Stimulated activated naive CD8-positive, alpha-beta T cell treated with anti-CD3 and anti-CD28 coated beads, Interleukin-15, amount 100 ng/mL, for 72 hours (primary cell): ENCODE data around the gene VIM.

Experiments
- ATAC-seq: fragments of 150-1000 bp; cut with Tn5 transposase; 2 replicates; pipeline ENCODE4 v1.10.0; 2021; ENCODE audit warnings: mild to moderate bottlenecking, moderate library complexity
- DNase-seq, 2 donors: peaks; one replicate each; pipeline ENCODE4 v3.0.0; 2021 to 2022
- H3K27ac Mint-ChIP-seq, 2 donors: one replicate each; pipeline ENCODE4 v1.8.0; 2022; ENCODE audit warnings: mild to moderate bottlenecking in 2 of 2, mixed read lengths in 2 of 2, moderate library complexity in 2 of 2
- H3K27me3 Mint-ChIP-seq: one replicate; pipeline ENCODE4 v1.8.0; 2022; ENCODE audit warnings: mixed read lengths
- H3K4me1 Mint-ChIP-seq: one replicate; pipeline ENCODE4 v1.8.0; 2022; ENCODE audit warnings: mild to moderate bottlenecking, mixed read lengths
- H3K4me3 Mint-ChIP-seq, 2 donors: one replicate each; pipeline ENCODE4 v1.8.0; 2022; ENCODE audit warnings: mild to moderate bottlenecking in 2 of 2, mixed read lengths in 2 of 2, moderate library complexity in 1 of 2
- H3K9me3 Mint-ChIP-seq, 2 donors: one replicate each; pipeline ENCODE4 v1.8.0; 2022; ENCODE audit warnings: mixed read lengths in 2 of 2

VIM gene

DNA sequence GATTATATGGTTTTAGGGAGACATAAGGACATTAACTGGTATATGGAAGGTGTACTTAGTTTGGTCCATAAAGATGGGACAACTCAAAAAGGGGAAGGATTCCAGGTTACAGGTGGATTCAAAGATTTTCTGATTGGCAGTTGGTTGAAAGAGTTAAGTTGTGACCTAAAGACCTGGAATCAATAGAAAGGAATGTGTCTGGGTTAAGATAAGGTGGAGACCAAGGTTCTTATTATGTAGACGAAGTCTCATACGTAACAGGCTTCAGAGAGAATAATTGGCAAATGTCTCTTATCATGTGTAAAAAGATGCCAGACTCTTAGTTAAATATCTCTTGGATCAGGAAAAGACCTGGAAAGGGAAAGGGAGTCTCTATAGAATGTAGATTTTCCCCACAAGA is 25.5 kb upstream of the VIM start:
- Mint-ChIP-seq H3K4me3 (no peak overlapping the region), H3K27ac (peak overlapping the region in 1 of 2 donors; percentile 98), H3K4me1 (peaks cover 72% of the 10 kb centered on the region), H3K27me3 (no peaks in the 10 kb centered on the region), H3K9me3 (no peaks in the 10 kb centered on the region)
- DNase-seq (no peak), ATAC-seq (no peak)

DNA sequence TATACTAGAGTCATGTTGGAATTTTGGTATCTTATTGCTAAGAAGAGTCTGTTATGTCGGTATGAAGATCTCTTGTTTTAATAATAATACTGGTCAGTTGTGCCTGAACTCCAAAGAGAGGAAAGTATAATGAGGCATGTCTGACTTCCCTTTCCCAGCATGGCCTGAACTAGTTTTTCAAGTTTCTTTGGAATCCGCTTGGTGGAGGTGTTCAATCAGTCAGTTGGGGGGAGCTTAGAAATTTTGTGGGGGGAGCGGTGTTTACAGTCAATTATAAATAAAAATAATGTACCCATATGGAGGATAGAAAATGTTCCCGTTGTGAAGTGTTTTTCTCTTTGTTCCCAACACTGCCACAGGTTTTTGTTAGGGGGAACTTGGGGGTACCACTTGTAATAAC is 25.0 kb upstream of the VIM start:
- Mint-ChIP-seq H3K27me3 (no peaks in the 10 kb centered on the region), H3K4me1 (peaks cover 74% of the 10 kb centered on the region), H3K4me3 (no peak overlapping the region), H3K9me3 (no peaks in the 10 kb centered on the region), H3K27ac (no peak overlapping the region)
- ATAC-seq (no peak), DNase-seq (no peak)

DNA sequence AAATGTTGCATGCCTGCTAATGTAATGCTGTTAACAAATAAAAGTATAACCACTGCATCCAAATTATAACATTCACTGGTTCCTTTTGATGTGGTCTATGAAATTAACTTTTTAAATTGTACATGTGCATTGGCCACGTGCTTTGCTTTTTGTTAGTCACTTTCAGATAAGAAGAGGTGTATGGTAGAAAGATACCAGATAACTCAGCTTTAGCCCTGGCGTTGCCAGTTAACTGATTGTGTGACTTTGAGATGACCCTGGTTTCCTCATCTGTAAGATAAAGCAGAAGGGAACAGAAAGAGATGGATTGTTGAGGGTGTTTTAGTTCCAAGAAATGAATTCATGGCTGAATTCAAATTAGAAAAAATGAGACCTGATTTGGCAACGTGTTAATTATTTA is 24.6 kb upstream of the VIM start:
- Mint-ChIP-seq H3K27ac (no peak overlapping the region), H3K9me3 (no peaks in the 10 kb centered on the region), H3K4me3 (no peak overlapping the region), H3K4me1 (peaks cover 77% of the 10 kb centered on the region), H3K27me3 (no peaks in the 10 kb centered on the region)
- ATAC-seq (no peak), DNase-seq (no peak)

DNA sequence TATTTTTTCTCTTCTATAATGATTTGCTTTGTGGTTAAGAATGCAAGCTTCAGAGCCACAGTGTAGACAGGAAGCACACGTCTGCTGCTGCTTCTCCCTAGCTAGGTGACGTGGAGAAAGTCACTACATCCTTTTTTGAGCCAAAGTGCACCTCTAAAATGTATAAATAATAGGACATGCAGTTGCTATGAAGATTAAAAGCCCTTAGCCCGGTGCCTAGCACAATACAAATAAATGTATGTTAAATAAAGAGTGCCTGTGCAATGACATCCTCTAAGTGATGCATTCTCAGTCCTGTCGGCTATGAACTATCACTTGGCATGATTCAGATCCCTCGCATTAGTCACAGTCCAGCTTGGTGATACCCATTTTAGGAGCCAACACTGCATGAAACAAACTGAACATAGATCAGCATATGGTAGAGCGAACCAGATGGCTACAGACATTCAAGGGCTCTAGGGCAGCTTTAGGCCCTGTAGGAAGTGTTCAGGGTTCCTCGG is 21.8 kb upstream of the VIM start:
- Mint-ChIP-seq H3K4me1 (peaks cover 68% of the 10 kb centered on the region), H3K27me3 (no peaks in the 10 kb centered on the region), H3K27ac (peak overlapping the region; percentile 75 to 81), H3K4me3 (peak overlapping the region; percentile 41 to 50), H3K9me3 (no peaks in the 10 kb centered on the region)
- peak; percentile 91 for ATAC-seq
- DNase-seq = peak; percentile 45 to 57

DNA sequence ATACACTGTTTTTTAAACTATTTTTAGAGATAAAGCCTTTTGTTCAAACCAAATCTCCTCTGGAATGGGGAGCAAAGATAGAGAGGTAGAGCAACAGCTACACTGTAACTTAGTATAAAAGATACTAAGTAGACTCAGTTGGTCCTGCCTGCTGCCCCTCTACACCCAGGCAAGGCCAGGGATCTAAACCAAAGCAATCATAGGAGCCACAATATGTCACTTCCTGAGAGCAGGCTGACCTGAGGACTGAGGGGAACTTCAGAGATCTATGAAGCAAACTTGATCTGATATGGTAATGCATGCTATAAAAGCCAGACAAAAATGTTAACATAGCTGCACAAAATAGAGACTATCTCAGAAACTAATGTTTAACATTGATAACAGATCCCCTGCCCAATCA is 19.6 kb upstream of the VIM start:
- H3K9me3 Mint-ChIP-seq = no peaks in the 10 kb centered on the region
- peaks cover 59% of the 10 kb centered on the region for H3K4me1 Mint-ChIP-seq
- no peak overlapping the region for H3K4me3 Mint-ChIP-seq
- H3K27me3 Mint-ChIP-seq = no peaks in the 10 kb centered on the region
- ATAC-seq (no peak), DNase-seq (no peak)
- no peak overlapping the region for H3K27ac Mint-ChIP-seq

DNA sequence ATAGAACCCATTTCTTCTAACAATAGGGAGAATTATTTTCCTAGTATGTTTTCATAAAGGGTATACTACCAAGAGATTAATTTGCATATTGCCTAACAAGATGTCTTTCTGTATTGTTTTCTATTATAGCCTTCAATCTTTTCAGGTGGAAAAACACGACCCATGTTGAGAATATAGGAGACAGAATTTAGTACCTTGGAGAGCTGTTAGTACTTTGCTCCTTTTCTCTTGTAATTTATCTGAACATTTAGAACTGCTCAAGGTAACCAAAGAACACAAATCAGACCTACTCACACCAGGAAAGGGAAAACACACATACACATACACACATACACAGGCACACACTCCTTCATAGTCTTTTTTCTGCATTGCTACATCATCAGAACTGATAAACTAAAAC is 18.7 kb upstream of the VIM start:
- Mint-ChIP-seq H3K27ac (no peak overlapping the region), H3K4me3 (no peak overlapping the region), H3K4me1 (peaks cover 53% of the 10 kb centered on the region), H3K27me3 (no peaks in the 10 kb centered on the region), H3K9me3 (no peaks in the 10 kb centered on the region)
- DNase-seq (no peak), ATAC-seq (no peak)

DNA sequence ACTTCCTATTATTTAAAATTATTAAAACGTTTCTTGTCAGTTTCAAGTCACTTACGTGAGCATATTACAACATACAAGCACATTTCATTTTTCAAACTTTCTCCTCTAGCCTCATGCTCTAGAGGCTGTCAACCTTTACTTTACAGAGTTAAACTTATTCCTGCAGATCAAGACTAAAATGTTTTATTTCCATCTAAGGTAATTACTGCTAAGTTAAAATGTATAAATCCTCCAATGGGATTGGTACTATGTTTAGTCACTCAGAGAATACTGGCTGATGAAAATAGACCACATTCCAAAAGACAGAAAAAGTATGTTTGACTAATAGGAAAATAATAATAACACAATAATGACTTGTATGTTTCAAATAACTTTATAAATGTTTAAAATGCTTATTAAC is 18.2 kb upstream of the VIM start:
- Mint-ChIP-seq H3K27ac (no peak overlapping the region), H3K9me3 (no peaks in the 10 kb centered on the region), H3K4me3 (no peak overlapping the region), H3K4me1 (peaks cover 52% of the 10 kb centered on the region), H3K27me3 (no peaks in the 10 kb centered on the region)
- DNase-seq (no peak), ATAC-seq (no peak)

DNA sequence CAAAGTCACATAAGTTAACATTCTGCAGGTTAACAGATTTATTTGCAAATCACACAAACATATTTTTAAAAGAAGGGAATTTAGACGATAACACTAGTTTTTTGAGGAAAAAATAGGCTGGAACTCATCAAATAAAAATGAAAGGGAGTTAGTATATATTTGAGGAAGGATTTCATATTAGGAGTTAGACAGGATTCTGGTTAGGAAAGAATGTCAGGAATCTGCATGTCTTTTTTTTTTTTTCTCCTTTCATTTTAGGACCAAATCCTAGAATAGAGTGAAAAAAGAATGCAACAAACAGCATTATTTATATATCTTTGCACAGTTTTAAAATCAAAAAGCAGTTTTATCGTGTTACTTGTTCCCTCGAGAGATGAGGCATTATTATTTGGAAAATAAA is 17.7 kb upstream of the VIM start:
- no peak for DNase-seq
- no peak for ATAC-seq
- peaks cover 56% of the 10 kb centered on the region for H3K4me1 Mint-ChIP-seq
- no peak overlapping the region for H3K27ac Mint-ChIP-seq
- H3K9me3 Mint-ChIP-seq = no peaks in the 10 kb centered on the region
- H3K4me3 Mint-ChIP-seq = no peak overlapping the region
- no peaks in the 10 kb centered on the region for H3K27me3 Mint-ChIP-seq

DNA sequence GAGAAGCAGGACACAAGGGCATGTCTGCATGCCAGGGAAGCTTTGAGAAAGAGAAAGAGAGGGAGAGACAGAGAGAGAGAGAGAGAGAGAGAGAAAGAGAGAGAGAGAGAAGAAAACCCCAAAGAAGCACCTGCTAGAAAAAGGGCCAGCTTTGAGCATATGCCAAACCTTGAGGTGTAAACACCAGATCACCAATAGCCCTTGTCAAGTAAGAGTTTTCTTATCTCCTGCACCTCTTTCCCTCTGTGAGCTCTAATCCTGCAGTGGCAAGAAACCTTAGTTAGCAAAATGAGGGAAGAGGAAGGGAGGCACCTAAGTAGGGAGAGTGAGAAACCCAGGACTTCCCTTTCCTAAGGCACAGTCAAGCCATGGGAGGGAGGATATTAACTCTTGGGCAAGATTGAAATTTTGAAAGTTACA is 15.2 kb upstream of the VIM start:
- Mint-ChIP-seq H3K27ac (no peak overlapping the region), H3K4me1 (peaks cover 56% of the 10 kb centered on the region)
- DNase-seq = no peak

DNA sequence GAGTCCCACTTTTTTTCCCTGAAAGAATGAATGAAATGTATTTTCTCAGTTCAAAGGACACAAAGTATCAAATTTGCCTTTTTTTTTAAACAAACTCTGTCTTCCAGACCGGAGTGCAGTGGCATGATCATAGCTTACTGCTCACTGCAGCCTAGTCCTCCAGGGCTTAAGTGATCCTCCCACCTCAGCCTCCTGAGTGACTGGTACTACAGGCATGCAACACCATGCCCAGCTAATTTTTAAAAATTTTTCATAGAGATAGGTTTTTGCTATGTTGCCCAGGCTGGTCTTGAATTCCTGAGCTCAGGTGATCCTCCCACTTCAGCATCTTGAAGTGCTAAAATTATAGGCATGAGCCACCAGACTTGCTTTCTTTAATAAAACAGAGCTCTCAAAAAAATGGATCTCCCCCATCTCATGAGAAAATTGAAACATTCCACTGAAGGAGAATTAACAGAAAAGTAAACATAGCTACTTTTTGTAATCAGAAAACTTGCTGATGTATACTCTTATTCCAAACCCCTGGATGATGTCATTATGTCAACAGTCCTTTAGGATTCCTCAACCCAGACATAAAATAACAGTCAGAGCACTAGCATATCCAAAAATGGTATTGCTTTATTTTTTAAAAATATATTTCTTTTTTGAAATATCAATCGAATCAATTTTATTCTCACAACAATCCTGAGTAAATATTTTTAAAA is 14.2 kb upstream of the VIM start:
- ATAC-seq (no peak), DNase-seq (no peak)
- no peak overlapping the region for H3K4me3 Mint-ChIP-seq
- no peaks in the 10 kb centered on the region for H3K9me3 Mint-ChIP-seq
- no peaks in the 10 kb centered on the region for H3K27me3 Mint-ChIP-seq
- H3K4me1 Mint-ChIP-seq = peaks cover 55% of the 10 kb centered on the region
- no peak overlapping the region for H3K27ac Mint-ChIP-seq

More for the DNA sequence above, 15.2 kb upstream of the VIM start:
- no peaks in the 10 kb centered on the region for H3K27me3 Mint-ChIP-seq
- no peaks in the 10 kb centered on the region for H3K9me3 Mint-ChIP-seq
- ATAC-seq = no peak
- no peak overlapping the region for H3K4me3 Mint-ChIP-seq

DNA sequence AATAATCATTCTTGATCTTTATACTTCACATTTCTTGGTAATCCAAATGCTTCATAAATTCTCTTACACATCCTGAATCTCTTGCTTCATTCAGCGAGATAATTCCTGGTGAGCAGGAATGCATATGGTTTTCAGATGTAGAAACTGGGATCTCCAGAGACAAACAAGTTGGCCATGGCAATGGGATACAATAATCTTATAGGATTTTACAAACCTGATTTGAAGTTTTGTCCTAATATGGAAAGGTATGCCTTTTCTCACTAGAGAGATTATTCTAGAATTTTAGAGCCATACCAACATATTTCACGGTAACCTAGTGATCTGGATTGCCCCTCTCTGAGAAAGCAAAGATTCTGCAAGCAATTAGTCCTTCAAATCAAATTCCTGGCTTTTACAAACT is 13.5 kb upstream of the VIM start:
- no peak overlapping the region for H3K4me3 Mint-ChIP-seq
- peaks cover 50% of the 10 kb centered on the region for H3K4me1 Mint-ChIP-seq
- no peak overlapping the region for H3K27ac Mint-ChIP-seq
- H3K9me3 Mint-ChIP-seq = no peaks in the 10 kb centered on the region
- DNase-seq (no peak), ATAC-seq (no peak)
- no peaks in the 10 kb centered on the region for H3K27me3 Mint-ChIP-seq

DNA sequence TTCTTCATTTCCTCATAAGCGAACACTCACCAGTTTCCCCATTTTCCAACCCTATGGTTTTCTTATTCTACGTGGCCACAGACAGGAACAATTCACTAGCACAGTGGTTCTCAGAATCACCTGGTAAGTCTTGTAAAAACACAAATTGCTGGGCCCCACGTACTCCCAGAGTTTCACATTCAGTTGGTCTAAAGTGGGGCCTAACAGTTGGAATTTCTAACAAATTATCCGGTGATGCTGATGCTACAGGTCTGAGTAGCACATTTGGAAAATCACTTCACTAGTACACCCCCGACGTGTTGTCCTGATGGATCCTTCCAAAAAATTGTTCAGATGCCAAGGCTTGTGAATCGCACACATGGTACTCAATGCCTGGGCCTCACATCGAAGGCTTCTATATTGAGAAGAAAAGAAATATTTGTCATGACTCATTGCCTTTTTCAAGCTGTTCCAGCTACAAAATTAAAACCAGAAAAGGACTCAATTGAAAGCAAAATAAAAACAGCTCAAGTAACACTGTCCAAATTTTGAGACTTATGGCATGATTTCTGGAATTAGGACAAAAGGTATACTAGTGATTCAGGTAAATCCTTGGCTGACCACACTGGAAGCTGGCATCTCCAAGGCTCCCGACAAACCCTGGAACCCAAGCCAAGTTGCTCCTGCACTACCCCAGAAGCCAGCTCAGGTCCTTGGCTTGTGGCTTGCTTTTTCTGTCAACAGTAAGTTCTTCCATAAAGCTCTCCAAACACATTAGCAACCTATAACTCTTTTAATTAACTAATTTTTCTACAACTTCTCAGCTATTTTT is 12.9 kb upstream of the VIM start:
- no peak for DNase-seq
- Mint-ChIP-seq H3K27me3 (no peaks in the 10 kb centered on the region), H3K9me3 (no peaks in the 10 kb centered on the region), H3K4me3 (no peak overlapping the region), H3K4me1 (peaks cover 48% of the 10 kb centered on the region), H3K27ac (peak overlapping the region in 1 of 2 donors; percentile 19)
- no peak for ATAC-seq

DNA sequence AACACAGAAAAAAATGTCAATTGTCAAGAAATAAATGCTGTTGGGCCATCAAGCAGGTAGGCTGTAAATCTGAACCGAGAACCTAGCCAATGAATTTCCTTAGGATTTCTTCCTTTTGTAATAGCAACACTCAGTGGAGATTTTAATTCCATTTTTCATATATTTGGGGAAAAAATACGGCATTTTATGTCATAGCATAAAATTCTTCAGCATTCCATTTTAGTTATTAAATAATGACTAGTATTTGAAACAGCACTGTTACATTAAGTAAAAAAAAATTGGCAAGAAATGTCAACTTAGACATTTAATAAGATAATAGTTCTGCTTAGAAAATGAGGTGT is 12.3 kb upstream of the VIM start:
- DNase-seq (no peak), ATAC-seq (no peak)
- Mint-ChIP-seq H3K4me3 (peak overlapping the region; percentile 37 to 53), H3K27ac (peak overlapping the region; percentile 19 to 90), H3K27me3 (no peaks in the 10 kb centered on the region), H3K4me1 (peaks cover 49% of the 10 kb centered on the region), H3K9me3 (no peaks in the 10 kb centered on the region)

DNA sequence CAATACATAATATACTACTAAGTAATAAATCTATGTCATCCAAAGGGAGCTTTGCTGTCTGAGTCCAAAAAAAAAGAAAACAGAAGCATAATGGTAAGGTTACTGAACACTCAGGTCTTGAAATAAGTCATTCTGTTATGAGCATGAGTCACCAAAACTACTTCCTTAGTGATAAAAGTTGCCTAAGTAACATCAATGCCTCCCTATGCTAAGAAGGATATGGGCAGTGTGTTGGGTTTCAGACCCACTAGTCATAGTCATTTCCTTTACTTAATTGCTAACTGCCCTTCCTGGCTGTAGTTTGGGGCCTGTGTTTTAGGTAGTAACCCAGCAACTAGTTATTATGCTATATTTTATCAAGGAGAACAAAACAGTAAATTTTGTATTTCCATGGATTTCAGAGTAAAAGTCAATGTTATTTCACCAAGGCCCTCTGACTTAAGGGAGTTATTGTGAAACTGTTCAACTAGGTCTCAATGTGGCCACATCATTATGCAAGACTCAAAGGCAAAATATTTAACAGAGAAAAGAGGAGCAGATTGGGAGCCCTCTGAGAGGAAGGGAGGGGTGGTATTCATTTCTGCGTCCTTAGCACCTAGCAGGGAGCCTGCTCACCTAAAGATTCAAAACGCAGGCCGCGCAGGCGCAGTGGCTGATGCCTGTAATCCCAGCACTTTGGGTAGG is 11.7 kb upstream of the VIM start:
- Mint-ChIP-seq H3K27ac (peak overlapping the region; percentile 96 to 100), H3K27me3 (no peaks in the 10 kb centered on the region), H3K4me1 (peaks cover 54% of the 10 kb centered on the region), H3K9me3 (no peaks in the 10 kb centered on the region), H3K4me3 (peak overlapping the region; percentile 53 to 68)
- peak; percentile 99 for ATAC-seq
- DNase-seq = peak; percentile 38 to 64

DNA sequence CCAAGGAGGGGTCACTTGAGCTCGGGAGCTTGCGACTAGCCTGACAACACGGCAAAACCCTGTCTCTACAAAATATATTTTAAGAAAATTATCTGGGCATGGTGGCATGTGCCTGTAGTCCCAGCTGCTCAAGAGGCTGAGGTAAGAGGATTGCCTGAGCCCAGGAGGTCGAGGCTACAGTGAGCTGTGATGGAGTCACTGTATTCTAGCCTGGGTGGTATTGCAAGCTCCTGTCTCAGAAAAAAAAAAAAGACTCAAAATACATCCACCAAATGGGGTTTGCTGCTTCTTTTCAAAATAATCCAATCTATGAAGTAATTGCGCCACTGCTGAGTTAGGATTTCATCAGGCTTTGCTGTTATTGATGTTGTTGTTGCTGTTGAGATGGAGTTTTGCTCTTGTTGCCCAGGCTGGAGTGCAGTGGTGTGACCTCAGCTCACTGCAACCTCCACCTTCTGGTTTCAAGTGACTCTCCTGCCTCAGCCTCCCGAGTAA is 11.1 kb upstream of the VIM start:
- H3K27me3 Mint-ChIP-seq = no peaks in the 10 kb centered on the region
- no peaks in the 10 kb centered on the region for H3K9me3 Mint-ChIP-seq
- H3K4me1 Mint-ChIP-seq = peaks cover 53% of the 10 kb centered on the region
- H3K27ac Mint-ChIP-seq = peak overlapping the region; percentile 96 to 100
- no peak for ATAC-seq
- no peak for DNase-seq
- H3K4me3 Mint-ChIP-seq = peak overlapping the region in 1 of 2 donors; percentile 50
